Left ventricle myocardium superior (tissue), 1 donor: ENCODE data around the gene GREB1. TPM values are rescaled to one million over a fixed set of nuclear protein-coding genes. Genes with fewer than 3 reads are reported as not detected.

Source experiments
- ATAC-seq: fragments of 200-7000 bp; cut with Tn5 transposase; one replicate; pipeline ENCODE4 v1.9.1; 2020; ENCODE audit warnings: mild to moderate bottlenecking, moderate library complexity
- DNase-seq: peaks from one replicate; pipeline ENCODE4 v3.0.0-alpha.2; 2020
- intact Hi-C: fragments of 100-400 bp; cut with micrococcal nuclease; formaldehyde crosslinking; loops from one replicate; pipeline ENCODE4 v1.11.0; 2022
- total RNA-seq: library from RNA; stranded (reverse); fragmentation: NEBNext Ultra II Directional; extraction: Animal tissue kit (Norgen Biotek cat#: 25700); gene quantifications from one replicate; pipeline ENCODE4 v1.2.1, GENCODE V29; 2021
- donor health status: DM: no; HTN: yes; CAD: no; lungs with severe emphysema.

Gene GREB1
- total RNA-seq, 1 donor from 2014 or later, result 8.2 TPM

DNA sequence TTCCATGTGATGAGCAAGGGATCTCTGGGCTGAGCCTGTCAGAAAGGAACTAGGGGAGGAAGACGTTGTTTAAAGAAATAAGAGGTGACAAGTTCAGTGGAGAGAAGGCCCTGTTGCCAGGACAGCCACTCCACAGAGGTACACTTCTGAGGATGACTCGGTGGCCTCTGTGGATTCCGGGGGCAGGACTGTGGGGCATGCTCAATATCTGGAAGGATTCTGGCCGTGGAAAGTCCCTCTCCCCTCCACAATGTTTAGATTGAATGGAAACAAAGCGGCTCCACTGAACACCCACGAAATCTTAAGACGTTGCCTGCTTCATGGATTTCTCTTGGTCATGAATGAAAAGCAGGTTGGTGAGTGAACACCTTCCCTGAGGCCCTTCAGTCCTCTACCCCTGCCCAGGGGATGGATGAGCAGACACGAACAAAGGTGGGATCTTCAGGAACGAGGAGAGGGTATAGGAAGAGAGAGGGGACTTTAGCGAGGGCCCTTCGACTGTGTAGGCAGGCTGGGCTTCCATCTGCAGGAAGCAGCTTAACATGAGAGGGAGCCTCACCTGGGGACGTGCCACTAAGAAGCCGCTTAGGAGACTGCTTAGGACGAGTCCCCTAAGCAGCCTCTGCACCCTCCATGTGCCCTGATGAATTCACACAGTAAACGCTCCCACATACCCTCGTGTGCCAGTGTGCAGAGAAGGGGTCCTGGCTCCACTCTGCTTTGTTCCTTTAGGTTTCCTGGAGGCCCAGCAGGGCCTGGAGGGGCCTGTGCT lies 134.2 kb downstream of the GREB1 start:
- no peak for ATAC-seq
- intact Hi-C loops, result no loop called here
- no peak for DNase-seq

DNA sequence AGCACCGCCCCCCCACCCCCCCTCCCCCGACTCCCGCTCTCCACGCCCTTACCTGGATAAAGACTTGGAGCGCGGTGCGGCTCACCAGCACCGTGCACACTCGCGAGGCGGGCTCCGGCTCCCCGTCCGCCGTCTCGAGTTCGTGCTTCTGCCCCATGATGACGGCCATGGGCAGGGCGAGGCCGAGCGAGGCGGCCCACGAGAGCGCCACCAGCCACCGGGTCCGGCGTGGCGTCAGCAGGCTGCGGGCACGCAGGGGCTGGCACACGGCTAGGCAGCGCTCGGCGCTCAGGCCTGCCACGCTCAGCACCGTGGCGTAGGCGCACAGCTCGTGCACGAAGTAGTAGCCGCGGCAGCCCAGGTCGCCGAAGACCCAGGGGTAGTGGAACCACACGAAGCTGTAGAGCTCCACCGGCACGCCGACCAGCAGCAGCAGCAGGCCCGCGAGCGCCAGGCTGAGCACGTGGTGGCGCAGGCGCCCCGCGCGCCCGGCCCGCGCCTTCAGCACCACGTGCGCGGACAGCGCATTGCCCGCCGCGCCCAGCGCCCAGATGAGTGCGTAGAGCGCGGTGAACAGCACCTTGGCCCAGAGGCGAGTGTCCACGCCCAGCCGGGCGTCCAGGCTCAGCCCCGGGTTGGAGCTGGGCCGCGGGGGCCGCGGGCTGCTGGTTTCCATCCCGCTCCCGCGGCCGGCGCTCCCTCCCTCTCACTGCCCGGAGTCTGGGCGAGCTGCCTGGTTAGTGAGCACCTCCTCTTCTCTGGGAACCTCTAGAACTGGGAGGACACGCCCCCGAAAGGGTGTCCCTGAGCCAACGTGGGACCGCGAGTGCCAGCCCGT lies 135.8 kb downstream of the GREB1 start, which contains the start of gene NTSR2:
Gene NTSR2 (minus strand): TSS at position 742 of the 838 bp plus-strand sequence. CDS start 66 bp downstream, at position 676.
- ATAC-seq (peak; percentile 96), DNase-seq (peak; percentile 83)
- intact Hi-C loops, result no loop called here

DNA sequence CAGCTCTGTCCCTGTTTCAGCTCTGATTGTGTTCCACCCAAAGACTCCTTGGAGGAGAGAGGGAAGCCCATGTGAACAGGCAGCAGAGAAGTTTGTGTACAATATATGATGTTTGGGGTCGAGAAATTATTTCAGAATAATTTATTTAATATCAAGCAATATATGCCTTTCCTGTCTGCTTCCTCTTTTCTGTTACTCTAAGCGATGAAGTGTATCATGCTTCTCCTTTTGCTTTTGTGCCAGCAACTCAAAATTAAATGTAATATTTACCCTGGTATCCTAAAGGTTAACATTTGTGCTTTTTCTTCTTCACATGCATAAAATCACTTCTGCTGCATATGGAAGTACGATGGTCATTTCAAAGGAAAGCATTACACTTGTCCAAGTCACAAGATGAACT lies 138.6 kb downstream of the GREB1 start:
- DNase-seq (no peak), ATAC-seq (no peak)
- intact Hi-C loops, result no loop called here

DNA sequence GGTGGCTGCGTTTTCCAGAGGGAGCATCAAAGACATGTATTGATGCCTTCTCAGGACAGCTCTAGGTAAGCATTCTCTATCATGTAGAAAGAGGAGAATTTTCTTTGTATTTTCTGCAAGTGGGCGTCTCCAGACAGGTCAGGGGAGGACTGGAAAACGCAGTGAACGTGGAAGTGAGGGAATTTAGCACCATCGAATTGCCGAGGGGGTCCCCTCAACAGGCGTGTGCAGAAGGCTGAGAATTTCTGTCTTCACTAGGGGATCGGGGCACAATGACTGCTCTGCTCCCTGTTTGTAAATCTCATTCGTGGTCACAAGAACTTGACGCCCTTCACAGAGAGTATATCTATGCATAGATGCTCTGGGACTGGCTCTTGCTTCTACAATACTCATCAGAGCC lies 141.1 kb downstream of the GREB1 start:
- intact Hi-C loops, result no loop called here
- no peak for ATAC-seq
- no peak for DNase-seq

DNA sequence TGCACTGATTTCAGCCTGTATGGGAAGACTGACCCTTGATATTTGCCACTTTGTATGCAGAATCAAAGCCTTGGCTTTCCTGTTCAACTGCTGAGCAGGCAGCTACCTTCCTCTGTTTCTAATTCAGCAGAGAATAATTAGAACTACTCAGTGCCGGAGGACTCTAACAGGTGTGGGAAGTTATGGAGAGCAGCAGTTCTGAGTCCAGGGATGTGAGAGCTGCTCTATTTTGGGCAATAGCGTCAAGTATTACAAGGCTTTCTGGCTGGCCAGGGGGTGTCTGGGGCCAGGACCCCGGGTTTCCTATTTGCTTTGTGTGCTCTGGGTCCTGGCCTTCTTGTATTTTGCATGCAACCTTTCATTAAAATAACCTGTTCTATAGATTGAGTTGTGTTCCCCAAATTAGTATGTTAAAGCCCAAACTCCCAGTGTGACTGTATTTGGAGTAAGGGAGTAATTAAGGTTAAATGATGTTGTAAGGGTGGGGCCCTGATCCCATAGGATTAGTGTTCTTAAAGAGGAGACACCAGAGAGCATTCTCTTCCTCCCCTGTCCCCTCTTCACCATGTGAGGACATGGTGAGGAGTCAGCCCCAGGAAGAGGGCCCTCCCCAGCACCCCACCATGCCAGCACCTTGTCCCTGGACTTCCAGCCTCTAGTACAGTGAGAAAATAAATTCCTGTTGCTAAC lies 141.7 kb downstream of the GREB1 start:
- ATAC-seq (peak; percentile 18), DNase-seq (no peak)
- intact Hi-C loops, result no loop called here

DNA sequence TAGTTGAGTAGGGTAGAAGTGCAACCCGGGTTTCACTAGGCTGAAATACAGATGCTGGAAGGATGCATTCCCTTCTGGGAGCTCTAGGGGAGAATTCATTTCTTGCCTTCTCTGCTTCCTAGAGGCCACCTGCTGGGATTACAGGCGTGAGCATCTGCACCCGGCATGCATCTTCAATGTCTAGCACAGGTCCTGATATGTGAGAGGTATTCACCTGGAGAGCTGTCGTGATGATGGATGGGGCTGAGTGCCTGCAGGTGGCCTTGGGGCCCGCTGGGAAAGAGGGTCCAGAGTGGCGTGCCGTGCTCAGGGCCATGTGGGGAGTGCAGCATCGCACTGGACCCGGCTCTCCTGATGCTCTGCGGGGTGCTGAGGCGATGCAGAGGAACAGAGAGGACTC lies 142.8 kb downstream of the GREB1 start:
- ATAC-seq, result no peak
- no peak for DNase-seq
- intact Hi-C loops, result no loop called here

DNA sequence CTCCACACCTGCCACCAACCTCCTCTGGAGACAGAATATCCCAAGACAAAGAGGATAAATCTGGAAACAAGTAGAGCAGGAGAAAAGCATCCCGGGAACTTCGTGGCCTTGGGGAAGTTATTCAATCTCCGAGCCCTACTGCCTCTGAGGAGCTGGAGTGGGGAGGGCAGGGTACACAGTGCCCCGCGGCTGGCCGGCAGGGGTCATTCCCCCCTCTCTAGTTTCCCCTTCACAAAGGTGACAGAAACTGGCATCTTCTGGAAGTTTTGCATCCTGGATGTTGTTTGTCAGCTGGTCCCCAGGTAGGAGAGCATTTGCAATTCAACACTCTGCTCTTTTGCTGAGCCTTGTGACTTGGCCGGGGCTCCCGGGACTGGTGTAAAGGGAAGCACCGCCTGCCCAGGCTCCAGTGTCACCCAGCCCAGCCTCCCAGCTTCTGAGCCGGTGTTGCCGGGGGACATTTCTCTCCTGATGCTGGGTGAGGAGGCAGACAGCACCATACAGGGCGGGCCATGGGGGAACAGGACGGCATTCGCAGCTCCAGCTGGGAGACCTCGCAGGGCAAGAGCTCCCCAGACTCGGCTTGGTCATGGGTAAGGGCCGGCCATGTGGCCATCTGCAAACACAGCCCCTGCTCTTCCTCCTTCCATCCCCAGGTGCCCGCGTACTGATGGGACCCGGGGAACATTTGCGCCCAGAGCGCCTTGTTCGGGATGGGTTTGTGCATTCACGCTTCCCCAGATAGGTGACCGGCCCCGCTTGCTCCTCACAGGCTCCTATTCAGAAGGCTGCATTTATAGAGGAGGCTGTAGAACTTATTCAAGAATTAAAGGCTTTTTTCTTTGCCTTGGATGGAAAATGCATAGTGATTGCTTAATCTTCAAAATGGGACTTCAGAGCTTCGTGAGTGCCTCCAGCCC lies 143.6 kb downstream of the GREB1 start:
- ATAC-seq (peak; percentile 79), DNase-seq (peak; percentile 58)
- intact Hi-C loops, result no loop called here

DNA sequence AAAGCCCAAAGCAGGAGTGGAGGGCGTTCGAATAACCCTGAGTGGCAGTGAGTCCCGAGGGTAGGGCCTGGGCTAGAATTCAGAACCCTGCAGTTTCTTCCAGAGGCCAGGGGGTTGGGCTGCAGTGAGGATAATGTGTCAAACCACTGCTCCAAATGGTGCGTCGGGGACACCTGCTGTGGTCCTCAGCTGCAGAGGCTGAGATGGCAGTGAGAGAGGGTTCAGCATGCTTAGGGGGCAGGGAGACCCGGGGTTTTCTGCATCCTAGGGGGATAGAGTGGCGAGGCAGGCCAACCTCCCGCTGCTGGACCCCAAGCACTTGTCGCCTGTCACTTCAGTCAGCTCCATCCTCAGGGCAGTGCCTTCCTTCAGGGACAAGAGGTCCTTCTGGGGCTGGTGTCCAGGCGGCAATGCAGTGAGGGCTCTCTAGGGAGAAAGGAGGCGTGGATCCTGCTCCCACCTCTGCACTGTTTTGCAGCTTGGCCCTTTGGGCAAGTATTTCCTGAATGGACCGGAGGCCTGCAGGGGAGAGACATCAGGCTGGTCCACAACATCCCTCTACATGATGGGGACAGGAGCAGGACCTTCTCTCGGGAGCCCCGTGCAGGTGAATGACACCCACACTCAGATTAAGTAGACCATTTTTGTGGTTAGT lies 144.6 kb downstream of the GREB1 start:
- DNase-seq (no peak), ATAC-seq (no peak)

DNA sequence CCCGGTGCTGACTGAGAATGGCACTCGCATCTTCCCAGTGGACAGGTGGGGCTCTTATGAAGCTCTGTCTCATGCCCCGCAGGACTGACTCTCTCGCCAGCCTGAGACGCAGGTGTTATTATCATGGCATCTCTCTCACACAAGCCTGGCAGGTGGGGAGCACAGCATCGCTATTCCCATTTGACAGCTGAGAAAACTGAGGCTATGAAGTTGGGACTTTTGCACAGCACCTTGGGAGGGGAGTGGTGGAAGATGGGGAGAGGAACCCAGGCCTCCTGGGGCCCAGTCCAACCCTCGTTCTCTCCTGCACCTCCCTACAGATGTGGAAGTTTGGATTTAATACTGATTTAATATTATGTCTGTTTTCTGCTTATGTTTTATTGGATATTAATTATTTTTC lies 145.2 kb downstream of the GREB1 start:
- ATAC-seq (no peak), DNase-seq (no peak)
- intact Hi-C loops, result no loop called here

More for the DNA sequence above, 144.6 kb downstream of the GREB1 start:
- intact Hi-C loops, result no loop called here

DNA sequence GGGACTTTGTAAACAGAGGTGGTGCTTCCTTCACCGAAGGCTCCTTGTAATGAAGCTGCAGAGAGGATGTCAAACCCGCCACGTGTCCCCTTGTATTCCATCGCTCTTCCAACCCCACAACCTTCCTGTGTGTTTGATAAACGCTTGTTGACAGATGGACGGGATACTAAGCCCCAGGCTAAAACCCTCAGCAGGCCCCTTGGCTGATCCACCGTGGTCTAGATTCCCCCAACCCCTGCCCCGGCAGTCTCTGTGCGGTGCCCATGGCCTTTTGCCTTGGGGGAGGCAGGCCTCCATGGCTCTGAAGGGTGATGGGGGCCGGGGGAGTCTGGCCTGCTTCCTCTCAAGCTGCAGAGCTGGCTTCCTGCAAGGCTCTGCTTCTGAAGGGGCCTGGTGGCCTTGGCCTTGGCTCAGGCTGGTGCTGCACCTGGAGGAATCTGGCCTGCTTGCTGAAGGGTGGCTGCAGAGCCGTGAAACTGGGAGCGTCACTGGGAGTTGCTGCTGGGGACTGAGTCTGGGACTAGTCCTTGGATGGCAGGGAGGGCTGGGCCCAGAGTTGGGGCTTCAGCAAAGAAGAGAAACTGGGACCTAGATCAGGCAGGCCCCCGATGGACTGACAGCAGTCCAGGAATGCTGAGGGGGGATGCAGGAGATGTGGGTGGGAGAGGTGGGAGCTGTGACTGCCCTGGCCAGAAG lies 145.8 kb downstream of the GREB1 start:
- intact Hi-C loops, result no loop called here
- no peak for ATAC-seq
- DNase-seq, result no peak

DNA sequence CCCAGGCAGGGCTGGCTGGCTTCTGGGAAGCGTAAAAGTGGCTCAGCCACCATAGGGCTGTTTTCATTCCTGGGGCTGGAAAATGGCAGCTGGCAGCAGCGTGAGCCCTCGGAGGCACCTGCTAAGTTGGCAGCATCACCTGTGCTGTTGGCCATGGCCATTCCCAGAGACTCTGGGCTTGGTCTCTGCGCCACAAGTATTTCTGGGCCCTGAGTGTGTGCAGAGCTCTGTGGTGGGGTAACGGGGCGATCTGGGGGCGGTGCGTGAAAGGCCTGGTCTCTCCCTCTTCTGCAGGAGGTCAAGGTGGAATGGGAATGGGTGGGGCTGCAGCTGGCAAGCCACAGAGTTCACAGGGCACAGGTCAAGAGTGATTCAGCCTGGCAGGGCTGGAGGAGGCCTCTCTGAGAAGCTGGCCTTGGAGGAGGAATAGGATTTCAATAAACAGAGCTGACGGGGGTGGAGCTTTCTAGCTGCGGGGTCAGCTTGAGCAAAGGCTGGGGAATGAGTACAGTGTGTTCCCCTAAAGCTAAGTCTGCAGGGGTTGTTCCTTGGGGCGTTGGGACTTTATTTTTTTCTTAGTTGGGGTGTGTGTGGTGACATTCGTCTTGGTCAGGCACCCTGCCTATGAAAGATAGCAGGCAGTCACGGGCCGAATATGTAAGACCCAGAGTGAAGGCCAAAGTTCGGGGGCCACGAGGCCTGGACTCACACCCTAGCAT lies 146.5 kb downstream of the GREB1 start:
- no peak for DNase-seq
- ATAC-seq, result no peak
- intact Hi-C loops, result no loop called here

DNA sequence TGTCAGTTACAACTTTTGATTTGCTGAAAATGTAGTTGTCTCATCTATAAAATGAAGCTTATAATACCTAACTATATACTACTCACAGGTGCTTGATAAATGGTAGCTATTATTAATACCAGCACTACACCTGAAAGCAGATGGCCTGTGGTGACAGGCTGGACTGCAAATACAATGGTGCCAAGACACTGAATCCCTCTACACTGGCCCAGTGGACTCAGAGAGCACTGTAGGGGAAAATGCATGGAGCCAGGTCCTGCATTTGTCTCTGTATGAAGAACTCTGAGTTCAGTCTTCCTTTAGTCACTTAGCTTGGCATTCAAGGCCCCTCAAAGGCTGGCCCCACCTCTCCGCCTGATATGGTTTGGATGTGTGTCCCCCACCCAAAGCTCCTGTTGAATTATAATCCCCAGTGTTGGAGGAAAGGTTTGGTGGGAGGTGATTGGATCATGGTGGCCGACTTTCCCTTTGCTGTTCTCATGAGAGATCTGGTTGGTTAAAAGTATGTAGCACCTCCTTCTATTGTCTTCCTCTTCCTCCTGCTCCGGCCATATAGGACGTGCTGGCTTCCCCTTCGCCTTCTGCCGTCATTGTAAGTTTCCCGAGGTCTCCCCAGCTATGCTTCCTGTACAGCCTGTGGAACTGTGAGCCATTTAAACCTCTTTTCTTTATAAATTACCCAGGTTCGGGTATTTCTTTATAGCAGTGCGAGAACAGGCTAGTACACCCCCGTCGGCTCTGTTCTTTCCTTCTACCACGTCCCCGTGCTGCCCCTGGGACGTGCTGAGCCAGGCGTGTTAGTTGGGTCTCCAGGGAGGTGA lies 147.3 kb downstream of the GREB1 start:
- DNase-seq (no peak), ATAC-seq (no peak)
- intact Hi-C loops, result no loop called here

DNA sequence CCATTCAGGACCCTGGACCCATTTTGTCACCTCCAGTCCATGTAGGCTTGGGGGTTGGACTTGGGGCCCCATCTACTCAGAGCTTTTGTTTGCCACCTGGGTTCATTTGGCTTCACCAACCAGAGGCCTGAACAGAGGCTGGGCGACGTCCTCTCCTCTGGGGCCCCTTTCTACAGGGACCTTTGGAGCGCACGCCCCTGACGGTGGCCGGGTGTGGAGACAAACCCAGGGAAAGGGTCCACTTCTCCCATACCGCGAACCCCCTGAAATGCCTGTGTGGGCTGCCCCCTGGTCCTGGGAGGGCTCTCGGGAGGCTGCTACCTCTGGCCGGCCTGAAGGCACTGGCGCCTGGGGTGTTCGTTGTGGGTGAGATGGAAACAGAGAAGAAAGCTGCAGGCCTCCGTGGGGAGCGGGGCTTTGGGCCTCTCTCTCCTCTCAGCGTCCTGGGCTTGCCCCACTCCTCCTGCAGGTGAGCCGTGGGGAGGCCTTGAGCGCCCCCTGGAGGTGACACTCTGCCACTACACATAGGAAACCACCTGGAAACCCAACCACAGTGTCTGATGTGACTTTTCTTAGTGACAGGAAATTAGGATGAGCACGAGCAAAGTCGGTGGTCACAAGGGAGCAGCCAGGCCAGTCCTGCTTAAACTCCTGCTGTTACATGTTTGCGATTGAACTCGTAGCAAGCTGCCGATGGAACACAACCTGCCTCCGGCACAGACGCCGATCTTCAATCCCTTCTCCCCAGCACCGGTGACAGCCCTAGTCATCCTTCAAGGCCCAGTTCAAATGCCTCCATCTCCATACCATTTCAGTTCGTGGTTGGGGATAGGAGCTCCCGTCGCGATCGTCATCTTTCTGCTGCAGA lies 148.1 kb downstream of the GREB1 start:
- intact Hi-C loops, result no loop called here
- ATAC-seq, result peak; percentile 29
- DNase-seq, result peak; percentile 51

DNA sequence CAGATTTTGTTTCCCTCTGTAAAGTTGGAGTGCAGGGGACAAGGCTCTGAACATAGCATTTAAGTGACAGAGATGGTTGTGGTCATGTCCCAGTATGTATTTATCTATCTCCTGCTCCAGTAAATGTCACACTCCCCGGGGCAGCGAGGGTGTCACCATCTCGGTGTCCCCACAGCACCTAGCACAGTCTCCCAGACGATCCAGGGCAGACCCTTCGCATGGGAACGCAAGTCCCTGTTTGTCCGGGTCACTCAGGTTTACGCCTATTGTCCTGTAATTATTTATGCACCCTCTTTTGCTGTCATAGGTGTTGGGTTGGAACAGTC lies 148.7 kb downstream of the GREB1 start:
- intact Hi-C loops, result no loop called here
- DNase-seq (no peak), ATAC-seq (no peak)

DNA sequence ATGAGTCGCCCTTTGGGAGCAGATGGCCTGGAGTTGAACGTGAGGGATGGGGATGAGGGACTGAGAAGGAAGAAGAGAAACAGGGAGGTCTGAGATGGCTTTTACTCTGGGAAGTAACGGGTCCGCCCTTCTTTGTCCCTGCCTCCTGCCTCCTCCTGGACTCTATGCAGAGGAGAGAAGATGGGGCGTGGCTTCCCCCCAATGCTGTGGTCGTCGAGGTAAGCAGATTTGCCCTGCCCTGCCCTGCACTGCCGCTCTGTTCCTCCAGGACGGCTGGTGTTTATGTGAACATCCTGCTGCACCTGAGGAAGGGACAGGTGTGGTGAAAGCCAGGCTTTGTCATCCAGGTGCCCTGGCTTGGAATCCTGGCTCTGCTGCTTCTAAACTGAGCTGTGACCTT lies 149.6 kb downstream of the GREB1 start:
- intact Hi-C loops, result no loop called here
- DNase-seq (no peak), ATAC-seq (no peak)

DNA sequence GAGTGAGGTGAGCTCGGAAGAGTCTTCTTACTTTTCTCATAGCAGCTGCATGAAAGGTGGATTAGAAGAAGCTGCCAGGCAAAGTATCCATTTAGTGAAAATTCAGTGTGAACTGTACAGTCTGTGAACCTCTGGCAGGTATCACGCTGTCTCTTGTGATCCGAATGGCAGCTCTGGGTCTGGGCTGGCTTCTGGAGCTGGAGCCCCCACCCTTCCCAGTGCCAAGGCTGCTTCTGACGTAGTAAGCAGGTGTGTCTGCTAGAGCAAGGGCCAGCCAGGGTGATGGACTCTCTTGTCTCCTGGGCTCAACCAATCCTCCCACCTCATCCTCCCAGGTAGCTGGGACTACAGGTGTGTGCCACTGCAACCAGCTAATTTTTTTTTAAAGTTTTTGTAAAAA lies 150.1 kb downstream of the GREB1 start:
- DNase-seq (no peak), ATAC-seq (no peak)
- intact Hi-C loops, result no loop called here
